HG03039 (cell line): ENCODE measurements around the gene ZNF576.
"Not testable (repeated sequence)": the region's sequence is repeated elsewhere in the genome, so short reads cannot be mapped to it uniquely, and the experiment has no call there.

Experiments
- ATAC-seq: cut with Tn5 transposase; IDR thresholded peaks from one replicate; pipeline ENCODE4 v1.9.1; 2021; ENCODE audit warnings: mild to moderate bottlenecking, moderate library complexity; ENCODE audit not compliant: unreplicated experiment

ZNF576 gene

DNA sequence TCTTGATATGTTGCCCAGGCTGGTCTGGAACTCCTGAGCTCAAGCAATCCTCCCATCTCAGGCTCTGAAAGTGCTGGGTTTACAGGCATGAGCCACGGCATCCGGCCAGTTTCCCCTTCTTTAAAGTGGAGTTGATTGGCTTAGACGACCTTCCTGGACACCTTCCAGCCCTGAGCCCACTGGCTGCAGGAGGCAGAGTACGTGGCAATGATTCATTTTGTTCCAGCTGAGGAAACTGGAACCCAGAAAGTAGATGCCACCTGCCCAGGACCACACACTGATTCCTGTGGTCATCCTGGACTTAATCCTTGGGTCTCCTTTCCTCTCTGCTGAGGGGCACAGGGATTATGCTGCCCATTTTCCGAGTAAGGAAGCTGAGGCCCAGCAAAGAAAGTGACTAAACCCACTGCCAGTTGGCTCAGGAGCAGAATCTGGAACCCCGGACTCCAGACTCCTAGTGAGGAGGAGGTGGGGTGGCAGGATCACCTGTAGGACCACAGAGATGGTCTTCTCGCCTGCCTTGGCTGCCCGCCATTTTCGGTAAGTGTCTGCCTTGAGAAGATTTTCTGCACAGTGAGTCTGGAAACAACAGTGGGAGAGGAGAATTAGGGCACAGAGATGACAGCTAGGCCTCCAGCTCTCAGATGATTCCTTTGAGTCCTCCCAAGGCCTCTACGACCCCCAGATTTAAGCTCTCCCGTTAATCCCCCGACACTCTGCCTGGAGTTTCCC is 21.8 kb upstream of the ZNF576 start:
- no peak for ATAC-seq

DNA sequence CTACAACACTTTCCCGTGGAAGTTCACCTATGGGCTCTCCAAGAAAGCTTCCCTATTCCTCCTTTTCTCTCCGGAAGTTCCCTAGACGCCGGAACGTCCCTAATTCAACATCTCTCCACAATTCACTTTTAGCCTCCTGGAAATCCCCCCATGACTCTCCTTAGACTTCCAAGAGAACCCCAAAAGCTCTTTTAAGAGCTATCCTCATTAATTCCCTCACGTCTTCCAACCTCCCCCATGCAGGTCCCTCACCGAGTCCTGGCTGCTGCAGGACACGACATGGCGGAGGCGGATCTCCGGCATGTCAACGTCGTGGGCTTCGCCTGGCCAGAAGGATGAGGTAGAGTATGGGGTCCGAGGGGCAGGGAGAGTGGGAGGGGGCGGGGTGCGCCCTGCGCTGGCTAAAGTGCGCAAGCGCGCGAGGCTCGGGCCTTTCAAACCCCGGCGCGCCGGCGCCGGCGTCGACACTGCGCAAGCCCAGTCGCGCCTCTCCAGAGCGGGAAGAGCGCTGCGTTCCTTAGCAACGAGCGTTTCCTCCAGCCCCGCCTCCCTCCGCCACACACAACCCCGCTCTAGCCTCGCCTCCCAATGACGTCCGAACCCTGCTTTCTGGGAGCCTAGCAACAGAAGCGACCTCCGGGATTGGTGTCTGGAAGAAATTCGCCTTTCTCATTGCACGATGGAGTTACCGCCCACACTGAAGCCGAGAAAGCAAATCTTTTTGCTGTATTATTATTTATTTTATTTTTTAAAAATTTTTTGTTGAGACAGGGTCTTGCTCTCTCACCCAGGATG is 21.0 kb upstream of the ZNF576 start, which contains the start of the genes PINLYP and XRCC1:
Gene PINLYP (plus strand): TSS at position 646 of the 795 bp plus-strand sequence. CDS start 1,391 bp downstream, outside the sequence.
Gene XRCC1 (minus strand): TSS at position 372 of the 795 bp plus-strand sequence. CDS start 69 bp downstream, at position 303.
- ATAC-seq = peak; percentile 91

DNA sequence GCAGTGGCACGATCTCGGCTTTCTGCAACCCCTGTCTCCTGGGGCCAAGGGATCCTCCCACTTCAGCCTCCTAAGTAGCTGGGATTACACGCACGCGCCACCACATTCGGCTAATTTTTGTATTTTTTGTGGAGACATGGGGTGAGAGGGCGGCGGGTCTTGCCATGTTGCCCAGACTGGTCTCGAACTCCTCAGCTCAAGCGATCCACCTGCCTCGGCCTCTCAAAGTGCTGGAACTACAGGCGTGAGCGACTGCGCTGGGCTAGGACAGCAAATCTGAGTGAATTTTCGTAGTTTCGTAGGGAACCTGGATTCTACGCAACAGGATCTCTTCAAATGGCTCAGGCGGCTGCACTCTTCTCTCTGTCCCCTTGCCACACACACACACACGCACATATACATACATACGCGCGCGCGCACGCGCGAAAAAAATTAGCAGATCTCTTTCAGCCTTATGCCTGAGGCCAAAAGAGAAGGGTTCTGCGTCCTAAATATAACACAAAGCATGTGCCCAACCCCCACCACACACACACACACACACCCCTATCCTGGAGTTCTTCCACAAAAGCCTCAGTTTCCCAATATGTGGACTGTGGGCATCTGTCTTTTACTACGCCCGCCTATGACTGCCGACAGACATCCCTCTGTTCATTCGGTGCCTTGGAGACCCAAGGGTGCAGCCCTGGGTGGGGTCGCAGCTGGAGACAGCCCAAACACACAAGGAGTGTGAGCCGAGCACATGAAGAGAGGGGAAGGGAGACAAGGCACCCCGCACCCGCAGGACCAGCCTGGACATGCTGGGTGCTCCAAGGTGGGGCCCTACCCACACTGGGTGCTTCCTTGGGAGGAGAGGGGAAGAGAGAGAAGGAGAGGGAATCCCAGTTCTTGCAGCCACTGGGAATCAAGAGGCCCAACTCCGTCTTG is 20.2 kb upstream of the ZNF576 start:
- no peak for ATAC-seq

DNA sequence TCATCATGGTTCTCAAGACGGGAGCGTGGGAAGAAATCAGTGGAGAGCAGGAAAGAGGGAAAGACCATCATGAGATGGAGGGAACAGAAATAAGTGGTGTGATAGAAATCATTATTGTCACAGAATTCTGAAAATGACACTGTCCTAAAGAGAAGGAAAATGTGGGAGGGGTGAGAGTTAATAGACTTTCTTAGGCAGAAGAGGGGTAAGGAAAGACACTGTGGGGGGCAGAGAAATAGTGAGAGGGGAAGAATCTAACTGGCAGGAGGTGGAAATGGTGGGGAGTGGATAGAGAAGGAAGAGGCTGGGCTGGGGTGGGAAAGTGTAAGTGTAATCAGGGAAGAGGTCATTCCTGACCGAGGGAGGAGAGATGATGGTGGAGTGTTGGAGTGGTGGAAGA is 17.6 kb upstream of the ZNF576 start:
- ATAC-seq = no peak

DNA sequence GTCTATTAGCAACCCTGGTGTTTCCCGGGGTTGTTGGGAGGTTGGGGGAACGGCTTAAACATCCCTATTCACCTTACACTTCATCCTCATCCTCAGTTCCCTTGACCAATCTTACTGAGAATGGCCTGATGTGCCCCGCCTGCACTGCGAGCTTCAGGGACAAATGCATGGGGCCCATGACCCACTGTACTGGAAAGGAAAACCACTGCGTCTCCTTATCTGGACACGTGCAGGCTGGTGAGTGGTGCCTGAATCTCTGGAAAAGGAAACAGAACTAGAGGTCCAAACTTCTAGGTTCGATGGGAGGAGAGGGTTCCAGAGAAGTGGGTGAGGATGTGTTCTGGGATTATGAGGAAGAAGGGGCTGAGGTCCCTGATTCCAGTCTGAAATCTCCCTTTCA is 14.9 kb upstream of the ZNF576 start:
- no peak for ATAC-seq

DNA sequence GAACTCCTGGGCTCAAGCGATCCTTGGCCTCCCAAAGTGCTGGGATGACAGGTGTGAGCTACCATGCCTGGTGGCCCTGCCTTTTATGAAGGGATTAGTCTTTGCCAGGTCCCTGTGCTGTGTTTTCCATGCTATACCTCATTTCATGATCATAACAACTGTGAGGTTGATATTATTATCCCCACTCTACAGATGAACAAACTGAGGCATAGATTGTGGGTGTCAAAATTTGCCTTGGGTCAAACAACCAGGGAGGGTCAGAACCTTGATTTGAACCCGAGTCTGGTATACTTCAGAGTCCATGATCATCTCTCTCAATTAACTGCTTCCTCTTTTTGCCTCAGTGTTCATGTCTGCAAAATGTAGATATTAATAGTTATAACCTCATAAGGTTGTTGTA is 13.9 kb upstream of the ZNF576 start:
- ATAC-seq = no peak

DNA sequence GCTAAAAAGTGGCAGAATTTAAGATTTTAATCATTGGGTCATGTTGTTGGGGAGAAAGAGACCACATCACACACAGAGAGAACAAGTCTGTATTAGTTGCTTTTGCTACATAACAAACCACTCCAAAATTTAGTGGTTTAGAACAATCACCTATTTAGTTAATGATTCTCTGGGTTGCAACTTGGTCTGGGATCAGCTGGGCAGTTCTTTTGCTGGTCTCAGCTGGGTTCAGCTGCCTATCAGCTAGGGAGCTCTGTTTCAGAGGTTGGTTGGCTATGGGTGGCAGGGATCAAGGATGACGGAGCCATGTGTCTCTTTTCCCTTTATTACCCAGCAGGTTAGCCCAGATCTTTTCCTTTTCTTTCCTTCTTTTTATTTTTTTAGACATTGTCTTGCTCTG is 11.9 kb upstream of the ZNF576 start:
- ATAC-seq = no peak

DNA sequence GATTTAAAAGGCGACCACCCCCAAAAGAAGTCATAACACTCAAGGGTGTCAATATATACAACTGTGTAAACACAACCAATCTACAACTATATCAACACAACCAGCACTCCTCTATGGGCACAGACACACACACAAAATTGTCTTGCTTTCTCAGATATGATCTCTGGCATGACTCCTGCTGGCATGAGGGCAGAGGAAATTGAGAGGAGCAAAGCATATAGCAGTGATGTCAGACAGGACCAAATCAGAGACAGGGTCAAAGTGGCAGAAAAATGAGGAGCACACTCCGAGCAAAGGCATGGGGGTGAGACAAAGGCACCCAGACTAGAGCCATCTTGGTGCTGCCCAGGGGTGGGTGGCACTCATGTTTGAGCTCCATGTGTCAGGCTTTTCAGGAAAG is 10.0 kb upstream of the ZNF576 start:
- no peak for ATAC-seq

DNA sequence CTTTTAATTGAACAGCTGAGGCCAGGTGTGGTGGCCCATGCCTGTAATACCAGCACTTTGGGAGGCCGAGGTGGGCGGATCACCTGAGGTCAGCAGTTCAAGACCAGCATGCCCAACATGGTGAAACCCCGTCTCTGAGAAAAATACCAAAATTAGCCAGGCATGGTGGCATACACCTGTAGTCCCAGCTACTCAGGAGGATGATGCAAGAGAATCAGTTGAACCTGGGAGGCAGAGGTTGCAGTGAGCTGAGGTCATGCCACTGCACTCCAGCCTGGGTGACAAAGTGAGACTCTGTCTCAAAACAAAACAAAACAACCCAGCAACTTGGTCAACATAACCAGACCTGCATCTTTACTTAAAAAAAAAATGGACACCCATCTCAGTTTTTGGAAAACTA is 9.4 kb upstream of the ZNF576 start:
- ATAC-seq = not testable (repeated sequence)

DNA sequence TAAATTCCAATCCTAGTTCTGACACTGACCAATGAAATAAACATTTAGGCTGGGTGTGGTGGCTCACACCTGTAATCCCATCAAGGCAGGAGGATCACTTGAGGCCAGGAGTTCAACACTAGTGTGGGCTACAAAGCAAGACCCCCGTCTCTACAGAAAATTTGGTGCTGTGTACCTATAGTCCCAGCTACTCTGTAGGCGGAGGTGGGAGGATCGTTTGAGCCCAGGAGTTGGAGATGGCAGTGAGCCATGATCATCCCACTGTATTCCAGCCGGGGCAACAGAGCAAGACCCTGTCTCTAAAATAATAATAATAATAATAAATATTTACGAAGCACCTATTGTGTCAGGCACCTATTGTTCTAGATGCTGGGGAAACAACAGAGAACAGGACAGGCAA is 7.1 kb upstream of the ZNF576 start:
- ATAC-seq = no peak

DNA sequence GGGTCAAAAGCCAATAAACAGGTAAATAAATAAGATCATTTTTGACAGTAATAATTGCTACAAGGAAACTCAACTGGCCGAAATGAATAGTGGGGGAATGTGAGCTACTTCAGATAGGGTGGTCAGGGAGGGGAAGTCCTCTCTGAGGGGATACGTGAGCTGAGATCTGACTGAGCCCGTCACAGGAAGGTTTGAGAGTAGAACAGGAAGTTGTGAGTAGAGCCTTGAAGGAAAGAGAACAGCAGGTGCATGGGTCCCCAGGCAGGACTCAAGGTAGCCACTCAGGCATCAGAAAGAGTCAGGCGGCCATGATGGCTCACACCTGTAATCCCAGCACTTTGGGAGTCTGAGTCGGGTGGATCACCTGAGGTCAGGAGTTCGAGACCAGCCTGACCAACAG is 6.7 kb upstream of the ZNF576 start:
- ATAC-seq = no peak

DNA sequence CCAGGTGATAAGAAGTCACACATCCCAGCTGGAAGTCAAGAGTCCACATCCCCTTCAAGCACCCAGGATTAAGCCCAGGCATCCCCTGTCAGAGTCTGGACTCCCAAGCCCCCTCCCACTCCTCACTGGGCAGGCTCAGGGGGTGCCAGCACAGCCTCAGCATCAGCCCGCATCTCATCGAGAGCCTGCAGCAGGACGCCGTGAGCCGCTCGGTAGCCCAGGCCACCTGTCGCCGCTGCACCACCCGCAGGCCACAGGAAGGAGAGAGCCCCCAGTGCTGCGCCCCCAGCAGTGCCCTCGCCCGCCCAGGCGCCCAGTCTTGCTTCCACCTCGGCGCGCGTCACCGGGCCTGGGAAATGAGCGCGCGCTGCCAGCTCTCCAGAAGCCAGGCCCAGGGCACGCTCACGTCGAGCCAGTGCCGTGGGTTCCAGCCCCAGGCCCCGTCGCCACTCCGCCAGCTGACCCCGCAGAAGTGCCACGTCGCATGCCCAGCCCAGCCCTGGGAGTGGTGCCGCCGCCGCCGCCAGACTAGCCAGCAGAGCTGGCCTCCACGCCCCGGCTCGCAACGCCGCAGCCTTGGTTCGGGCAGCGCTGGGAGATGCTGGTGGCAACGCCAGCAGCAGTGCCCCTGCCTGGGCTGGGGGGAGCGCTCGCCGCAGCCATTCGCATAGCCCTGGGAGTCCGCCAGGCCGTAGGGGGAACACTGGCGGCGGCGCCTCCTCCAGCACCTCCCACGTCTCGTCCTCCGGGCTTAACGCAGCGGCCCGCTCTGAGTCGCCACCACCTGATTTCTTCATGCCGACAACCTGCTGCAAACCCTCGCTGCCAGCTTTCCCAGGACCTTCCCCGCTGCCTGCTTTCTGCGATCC is 4.3 kb upstream of the ZNF576 start:
- ATAC-seq = no peak

DNA sequence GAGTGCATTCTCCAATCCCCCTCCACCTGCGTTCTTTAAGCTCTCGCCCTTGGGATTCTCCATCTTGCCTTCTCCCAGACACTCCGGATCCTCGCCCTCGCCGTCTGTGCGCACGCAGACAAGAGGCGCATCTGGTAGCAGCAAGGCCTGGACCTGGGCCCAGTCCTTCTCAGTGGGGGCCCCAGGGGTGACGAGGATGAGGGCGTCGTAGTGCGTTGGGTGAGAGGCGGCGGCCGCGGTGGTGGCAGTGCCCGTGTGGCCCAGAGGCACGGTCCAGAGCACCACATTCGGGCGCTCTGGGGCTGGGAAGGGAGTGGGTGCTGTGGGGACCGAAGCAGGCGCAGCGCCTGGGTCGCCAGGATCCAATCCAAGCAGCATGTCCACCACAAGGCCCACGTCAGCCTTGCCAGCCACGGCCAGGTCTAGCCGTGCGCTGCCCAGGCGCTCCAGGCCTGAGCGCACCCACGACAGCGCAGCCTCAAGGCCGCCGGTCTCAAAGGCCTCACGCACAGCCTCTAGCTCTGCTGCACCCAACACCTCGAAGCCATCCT is 3.5 kb upstream of the ZNF576 start:
- ATAC-seq = no peak

DNA sequence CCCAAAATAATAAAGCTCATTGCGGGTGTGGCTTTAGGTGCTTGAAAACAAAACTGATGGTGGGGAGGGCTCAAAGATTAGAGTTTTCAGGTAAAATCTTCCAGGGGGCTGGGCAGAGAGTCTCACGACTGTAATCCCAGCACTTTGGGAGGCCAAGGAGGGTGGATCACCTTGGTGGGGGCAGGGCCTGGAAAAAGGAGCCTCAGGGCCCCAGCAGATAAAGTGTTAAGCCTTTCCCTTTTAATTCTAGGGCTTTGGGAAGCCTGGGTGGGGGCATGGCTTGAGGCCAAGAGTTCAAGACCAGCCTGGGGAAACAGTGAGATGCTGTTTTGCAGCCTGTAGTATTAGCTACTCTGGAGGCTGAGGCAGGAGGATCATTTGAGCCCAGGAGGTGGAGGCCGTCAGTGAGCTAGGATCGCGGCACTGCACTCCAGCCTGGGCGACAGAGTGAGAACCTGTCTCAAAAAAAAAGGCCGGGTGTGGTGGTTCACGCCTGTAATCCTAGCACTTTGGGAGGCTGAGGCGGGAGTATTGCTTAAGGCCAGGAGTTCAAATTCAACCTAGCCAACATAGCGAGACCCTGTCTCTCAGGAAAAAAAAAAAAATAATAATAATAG is 2.2 kb upstream of the ZNF576 start:
- no peak for ATAC-seq

DNA sequence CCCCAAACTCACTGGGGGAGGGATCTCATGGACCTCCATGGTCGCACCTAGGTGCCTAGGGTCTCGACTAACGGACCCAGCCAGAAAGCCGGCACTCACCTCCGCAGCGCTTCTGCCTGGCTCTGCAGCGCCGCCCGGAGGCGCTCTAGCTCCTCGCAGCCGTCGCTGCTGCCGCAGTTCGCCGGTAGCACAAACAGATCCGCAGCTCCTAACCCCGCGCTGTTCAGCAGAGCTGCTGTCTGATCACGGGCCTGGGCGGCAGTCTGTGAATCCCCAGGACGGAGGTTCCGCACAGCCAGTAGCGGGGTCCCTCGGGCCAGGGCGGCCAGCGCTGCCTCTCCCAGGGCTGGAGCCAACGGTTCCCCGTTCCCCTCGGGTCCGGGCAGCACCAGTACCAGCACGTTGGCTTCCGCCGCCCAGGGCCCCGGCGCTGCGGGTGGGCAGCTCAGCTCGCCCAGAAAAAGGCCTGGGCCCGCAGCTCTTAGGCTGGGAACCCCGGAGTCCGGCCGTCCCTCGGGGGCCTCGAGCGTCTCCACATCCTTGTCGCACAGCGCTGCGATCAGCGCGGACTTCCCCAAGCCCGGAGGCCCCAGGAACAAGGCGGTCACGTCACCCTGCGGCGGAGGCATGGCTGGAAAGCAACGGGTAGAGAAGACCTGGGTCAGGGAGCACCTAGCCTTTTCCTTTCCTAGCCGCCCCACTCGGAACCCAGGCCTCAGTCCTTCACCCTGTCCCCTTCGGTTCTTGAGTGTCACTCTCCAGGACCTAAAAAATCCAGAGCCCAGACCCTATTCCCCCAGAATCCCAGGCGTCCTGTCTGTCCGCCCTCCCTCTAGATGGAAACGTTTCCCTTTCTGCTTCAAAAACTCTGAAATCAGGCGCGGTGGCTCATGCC is 1.4 kb upstream of the ZNF576 start:
- no peak for ATAC-seq

DNA sequence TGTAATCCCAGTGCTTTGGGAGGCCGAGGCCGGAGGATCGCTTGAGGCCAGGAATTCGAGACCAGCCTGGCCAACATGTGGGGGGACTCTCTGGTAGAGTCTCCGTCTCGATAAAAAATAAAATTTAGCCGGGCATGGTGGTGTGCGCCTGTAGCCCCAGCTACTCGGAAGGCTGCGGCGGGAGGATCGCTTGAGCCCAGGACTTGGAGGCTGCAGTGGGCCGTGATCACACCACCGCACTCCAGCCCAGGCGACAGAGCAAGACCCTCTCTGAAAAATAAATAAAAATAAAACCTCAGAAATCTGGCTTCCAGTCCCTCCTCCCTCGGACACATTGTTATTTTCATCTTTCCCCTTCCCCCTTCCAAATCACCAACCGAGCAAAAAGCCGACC is 793 bp upstream of the ZNF576 start:
- no peak for ATAC-seq

DNA sequence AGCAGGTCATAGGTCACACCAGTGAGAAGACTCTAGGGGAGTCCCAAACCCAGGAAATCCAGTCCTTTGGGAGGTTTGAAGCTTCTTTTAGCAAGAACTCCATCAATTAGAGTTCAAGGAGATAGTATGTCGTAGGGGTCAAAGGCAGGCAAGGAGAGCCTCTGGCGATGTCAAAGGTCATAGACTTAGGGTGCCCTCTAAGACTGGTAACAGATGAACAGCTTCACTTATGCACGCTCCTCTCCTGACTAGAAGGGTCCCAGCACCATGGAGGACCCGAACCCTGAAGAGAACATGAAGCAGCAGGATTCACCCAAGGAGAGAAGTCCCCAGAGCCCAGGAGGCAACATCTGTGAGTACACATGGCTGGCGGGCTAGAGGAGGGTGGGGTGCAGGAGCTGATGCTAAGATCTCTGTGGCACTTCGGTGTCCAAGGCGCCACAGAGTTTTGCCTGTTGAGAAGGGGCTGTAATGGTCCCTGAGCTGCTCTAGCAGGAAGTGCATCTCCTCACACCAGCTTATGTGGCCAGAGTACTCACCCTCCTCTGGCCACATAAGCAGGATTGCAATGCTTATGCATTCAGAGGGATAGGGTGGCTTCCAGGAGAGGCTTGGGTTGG is 557 bp downstream of the ZNF576 start:
- no peak for ATAC-seq

DNA sequence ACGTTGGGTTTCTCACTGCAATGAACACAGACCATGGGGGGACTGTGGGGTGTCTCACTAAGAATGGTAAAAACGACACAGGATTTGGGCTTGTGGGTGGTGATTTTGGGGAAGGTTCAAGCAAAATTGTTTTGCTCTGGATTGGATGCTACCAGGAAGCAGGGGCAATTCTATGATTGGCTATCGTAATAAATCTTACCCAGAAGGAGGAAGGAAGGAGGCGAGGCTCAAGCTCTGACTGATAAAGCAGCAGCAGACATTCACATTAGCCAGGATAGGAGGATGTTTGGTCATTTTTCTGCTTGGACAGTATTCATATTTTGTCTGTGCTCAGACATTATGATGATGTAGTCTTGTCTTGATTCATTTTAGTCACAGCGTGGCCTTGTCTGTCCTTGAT is 1.5 kb downstream of the ZNF576 start:
- no peak for ATAC-seq
